GM23248 (cell line): ENCODE measurements around the gene SCAI. TPM values are rescaled to one million over a fixed set of nuclear protein-coding genes. Genes with fewer than 3 reads are reported as not detected.
"Not testable (repeated sequence)": the region's sequence is repeated elsewhere in the genome, so short reads cannot be mapped to it uniquely, and the experiment has no call there.

Experiments
- DNase-seq: peaks from one replicate; pipeline ENCODE4 v3.0.0-alpha.2; 2015
- H2AFZ ChIP-seq: fragments of 200-600 bp; sonication (generic); 2 replicates; pipeline ENCODE4 v1.6.1; 2016; ENCODE audit warnings: antibody characterized with exemption
- H3F3A ChIP-seq: fragments of 200-600 bp; sonication (generic); 2 replicates; pipeline ENCODE4 v1.6.1; 2016; ENCODE audit warnings: mild to moderate bottlenecking, antibody characterized with exemption, mixed run types; ENCODE audit not compliant: insufficient read depth
- H3K27ac ChIP-seq: fragments of 200-600 bp; sonication (generic); 2 replicates; pipeline ENCODE4 v1.5.1; 2016; ENCODE audit warnings: mild to moderate bottlenecking
- H3K27me3 ChIP-seq: fragments of 200-600 bp; sonication (generic); replicated peaks from 2 replicates; pipeline ENCODE4 v1.6.1; 2016; ENCODE audit warnings: mild to moderate bottlenecking; ENCODE audit not compliant: insufficient read depth
- H3K36me3 ChIP-seq: fragments of 200-600 bp; sonication (generic); 2 replicates; pipeline ENCODE4 v1.6.1; 2016; ENCODE audit warnings: low read depth, mild to moderate bottlenecking
- H3K4me1 ChIP-seq: fragments of 200-600 bp; sonication (generic); 2 replicates; pipeline ENCODE4 v1.6.1; 2016; ENCODE audit warnings: mild to moderate bottlenecking; ENCODE audit not compliant: insufficient read depth
- H3K4me2 ChIP-seq: fragments of 200-600 bp; sonication (generic); one replicate; pipeline ENCODE4 v1.6.1; 2016; ENCODE audit warnings: mild to moderate bottlenecking; ENCODE audit not compliant: unreplicated experiment
- H3K4me3 ChIP-seq: fragments of 200-600 bp; sonication (generic); 2 replicates; pipeline ENCODE4 v1.5.1; 2016; ENCODE audit warnings: mild to moderate bottlenecking
- H3K79me2 ChIP-seq: fragments of 200-600 bp; sonication (generic); 2 replicates; pipeline ENCODE4 v1.6.1; 2016; ENCODE audit warnings: mild to moderate bottlenecking; ENCODE audit not compliant: insufficient read depth
- H3K9ac ChIP-seq: fragments of 200-600 bp; sonication (generic); 2 replicates; pipeline ENCODE4 v1.6.1; 2016; ENCODE audit warnings: mild to moderate bottlenecking
- H3K9me2 ChIP-seq: fragments of 200-600 bp; sonication (generic); 2 replicates; pipeline ENCODE4 v1.6.1; 2016; ENCODE audit warnings: mixed run types, mild to moderate bottlenecking, moderate library complexity; ENCODE audit not compliant: insufficient read depth
- H3K9me3 ChIP-seq: fragments of 200-600 bp; sonication (generic); one replicate; pipeline ENCODE4 v1.6.1; 2017; ENCODE audit warnings: low read depth
- H4K20me1 ChIP-seq: fragments of 200-600 bp; sonication (generic); 2 replicates; pipeline ENCODE4 v1.6.0; 2016; ENCODE audit not compliant: insufficient read depth
- EZH2 ChIP-seq: fragments of 200-600 bp; sonication (generic); IDR thresholded peaks from 2 replicates; pipeline ENCODE4 v1.6.1; 2018; ENCODE audit warnings: antibody characterized with exemption, mild to moderate bottlenecking; ENCODE audit not compliant: insufficient read depth, poor library complexity, severe bottlenecking
- EZH2phosphoT487 ChIP-seq: fragments of 200-600 bp; sonication (generic); IDR thresholded peaks from 2 replicates; pipeline ENCODE4 v1.6.1; 2018; ENCODE audit warnings: antibody characterized with exemption, moderate library complexity, mild to moderate bottlenecking, low read depth; ENCODE audit not compliant: insufficient read depth
- WGBS, 2 experiments: methylation state at CpG; one replicate each; pipeline ENCODE4 v1.1.6; 2015 to 2017; ENCODE audit warnings: low lambda C conversion rate in 2 of 2, low coverage in 1 of 2; ENCODE audit errors: missing lambda C conversion rate in 2 of 2; 5-methylcytosine and 5-hydroxymethylcytosine counted together
- in situ Hi-C: fragments of 300-500 bp; cut with MboI; formaldehyde crosslinking; loops from 2 replicates; pipeline ENCODE4 v1.15.0; 2020
- polyA plus RNA-seq: library from polyadenylated mRNA; unstranded; fragments of >200 nt; fragmentation: Nextera tagmentation; extraction: Ambion mirVana; gene quantifications from 2 replicates; pipeline ENCODE4 v1.2.1, GENCODE V29; 2016
- total RNA-seq: library from RNA; depleted of rRNA; stranded (reverse); fragments of >200 nt; shearing (Covaris generic); gene quantifications from 2 replicates; pipeline ENCODE4 v1.2.3, GENCODE V29; 2014

SCAI gene
- total and polyA plus RNA-seq, 2 experiments from 2014 or later: 3.0 TPM

GRCh38 chr9:124964056-124964455 lies 179.3 kb downstream of the SCAI start:
- no peak overlapping the region for H3K27ac ChIP-seq
- no peaks in the 10 kb centered on the region for H3K36me3 ChIP-seq
- H4K20me1 ChIP-seq: no peaks in the 10 kb centered on the region
- H3F3A ChIP-seq: no peaks in the 10 kb centered on the region
- no peak for DNase-seq
- H3K9me3 ChIP-seq: no peaks in the 10 kb centered on the region
- H2AFZ ChIP-seq: no peak overlapping the region
- H3K4me2 ChIP-seq: no peak overlapping the region
- H3K9ac ChIP-seq: no peak overlapping the region
- TF ChIP-seq EZH2 (no peak), EZH2phosphoT487 (no peak)
- H3K4me3 ChIP-seq: no peak overlapping the region
- H3K79me2 ChIP-seq: no peaks in the 10 kb centered on the region
- H3K4me1 ChIP-seq: no peaks in the 10 kb centered on the region
- in situ Hi-C loops: no loop called here
- 96 to 98% methylated on average over 2 of the region's 2 CpGs for WGBS, 2 experiments
- H3K9me2 ChIP-seq: no peaks in the 10 kb centered on the region
- H3K27me3 ChIP-seq: no peaks in the 10 kb centered on the region

DNA sequence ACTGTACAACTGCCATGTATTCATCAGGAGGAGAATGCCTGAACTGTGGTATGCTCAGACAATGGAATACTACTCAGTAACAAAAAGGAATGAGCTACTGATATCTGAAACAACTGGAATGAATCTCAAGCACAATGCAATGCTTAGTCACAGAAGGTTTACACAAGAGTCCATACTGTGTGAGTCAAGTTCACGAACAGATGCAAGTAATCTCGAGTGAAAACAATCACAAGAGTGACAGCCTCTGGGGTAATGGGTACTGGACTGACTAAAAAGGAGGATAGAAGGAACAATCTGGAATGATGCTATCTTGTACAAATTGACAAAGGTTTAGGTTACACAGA lies 182.9 kb downstream of the SCAI start:
- H3K4me2 ChIP-seq: no peak overlapping the region
- TF ChIP-seq EZH2phosphoT487: no peak
- no peak for TF ChIP-seq EZH2
- in situ Hi-C loops: no loop called here
- no peaks in the 10 kb centered on the region for H3K79me2 ChIP-seq
- peak; percentile 36 for DNase-seq
- no peaks in the 10 kb centered on the region for H3K4me1 ChIP-seq
- no peaks in the 10 kb centered on the region for H3F3A ChIP-seq
- no peak overlapping the region for H3K4me3 ChIP-seq
- H2AFZ ChIP-seq: no peak overlapping the region
- no peaks in the 10 kb centered on the region for H4K20me1 ChIP-seq
- H3K27me3 ChIP-seq: no peaks in the 10 kb centered on the region
- no peak overlapping the region for H3K9ac ChIP-seq
- no peaks in the 10 kb centered on the region for H3K9me2 ChIP-seq
- 69 to 78% methylated on average over 2 of the region's 2 CpGs for WGBS, 2 experiments
- no peak overlapping the region for H3K27ac ChIP-seq
- no peaks in the 10 kb centered on the region for H3K36me3 ChIP-seq
- no peaks in the 10 kb centered on the region for H3K9me3 ChIP-seq

DNA sequence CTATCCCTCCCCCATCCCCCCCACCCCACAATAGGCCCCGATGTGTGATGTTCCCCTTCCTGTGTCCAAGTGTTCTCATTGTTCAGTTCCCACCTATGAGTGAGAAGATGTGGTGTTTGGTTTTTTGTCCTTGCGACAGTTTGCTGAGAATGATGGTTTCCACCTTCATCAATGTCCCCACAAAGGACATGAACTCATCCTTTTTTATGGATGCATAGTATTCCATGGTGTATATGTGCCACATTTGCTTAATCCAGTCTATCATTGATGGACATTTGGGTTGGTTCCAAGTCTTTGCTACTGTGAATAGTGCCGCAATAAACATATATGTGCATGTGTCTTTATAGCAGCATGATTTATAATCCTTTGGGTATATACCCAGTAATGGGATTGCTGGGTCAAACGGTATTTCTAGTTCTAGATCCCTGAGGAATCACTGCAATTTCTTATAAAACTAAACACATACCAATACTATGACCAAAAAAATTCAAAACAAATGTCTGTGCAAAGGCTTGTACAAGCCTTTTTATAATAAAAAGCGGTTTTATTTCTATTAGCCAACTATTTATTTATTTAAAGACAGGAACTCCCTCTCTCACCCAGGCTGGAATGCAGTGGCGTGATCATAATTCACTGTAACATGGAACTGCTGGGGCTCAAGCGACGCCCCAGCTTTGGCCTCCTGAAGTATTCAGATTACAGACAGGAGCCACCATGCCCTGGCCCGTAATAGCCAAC lies 183.5 kb downstream of the SCAI start:
- H3K36me3 ChIP-seq, H3K4me2 ChIP-seq, H4K20me1 ChIP-seq, H3K9ac ChIP-seq, H3K9me3 ChIP-seq, H2AFZ ChIP-seq, H3K4me3 ChIP-seq, H3K27ac ChIP-seq, H3F3A ChIP-seq, H3K9me2 ChIP-seq, H3K4me1 ChIP-seq, H3K79me2 ChIP-seq, H3K27me3 ChIP-seq, in situ Hi-C loops, DNase-seq: not testable (repeated sequence)
- 77 to 78% methylated on average over 9 of the region's 9 CpGs for WGBS, 2 experiments

DNA sequence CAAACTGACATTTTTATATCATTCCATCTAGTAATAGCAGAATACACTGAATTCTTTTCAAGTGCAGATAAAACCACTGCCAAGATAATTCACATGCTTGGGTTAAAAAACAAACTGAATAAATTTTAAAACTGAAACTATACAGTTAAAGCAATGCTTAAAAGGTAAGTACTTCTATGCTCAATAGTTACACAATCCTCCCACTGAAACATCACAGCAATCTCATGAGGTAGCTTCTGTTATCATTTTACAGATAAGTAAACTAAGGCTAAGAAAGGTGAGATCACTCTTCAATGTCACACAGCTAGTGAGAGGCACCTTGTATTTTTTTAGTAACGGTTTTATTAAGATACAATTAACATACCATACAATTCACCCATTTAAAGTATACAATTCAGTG lies 189.1 kb downstream of the SCAI start:
- no peak overlapping the region for H2AFZ ChIP-seq
- no peaks in the 10 kb centered on the region for H3K4me1 ChIP-seq
- WGBS, 2 experiments: 94 to 97% methylated on average over 1 of the region's 1 CpG
- no peaks in the 10 kb centered on the region for H3F3A ChIP-seq
- H3K4me3 ChIP-seq: no peak overlapping the region
- DNase-seq: no peak
- no peak for TF ChIP-seq EZH2
- no peak for TF ChIP-seq EZH2phosphoT487
- H3K79me2 ChIP-seq: no peaks in the 10 kb centered on the region
- no peaks in the 10 kb centered on the region for H3K9me3 ChIP-seq
- H3K36me3 ChIP-seq: no peaks in the 10 kb centered on the region
- H3K9ac ChIP-seq: no peak overlapping the region
- no peak overlapping the region for H3K27ac ChIP-seq
- H3K27me3 ChIP-seq: no peaks in the 10 kb centered on the region
- H4K20me1 ChIP-seq: no peaks in the 10 kb centered on the region
- H3K4me2 ChIP-seq: no peak overlapping the region
- no peaks in the 10 kb centered on the region for H3K9me2 ChIP-seq
- in situ Hi-C loops: no loop called here
